GM19193 (cell line): ENCODE measurements around the gene ZBTB24.
A peak's percentile ranks its signal among the peaks of the same experiment; 100 is the strongest.

Source experiments
- POLR2A ChIP-seq: IDR thresholded peaks from 4 replicates; pipeline ENCODE4 v1.6.1; 2011; ENCODE audit not compliant: insufficient read depth, insufficient read length; ENCODE audit errors: extremely low read depth

ZBTB24 gene

DNA sequence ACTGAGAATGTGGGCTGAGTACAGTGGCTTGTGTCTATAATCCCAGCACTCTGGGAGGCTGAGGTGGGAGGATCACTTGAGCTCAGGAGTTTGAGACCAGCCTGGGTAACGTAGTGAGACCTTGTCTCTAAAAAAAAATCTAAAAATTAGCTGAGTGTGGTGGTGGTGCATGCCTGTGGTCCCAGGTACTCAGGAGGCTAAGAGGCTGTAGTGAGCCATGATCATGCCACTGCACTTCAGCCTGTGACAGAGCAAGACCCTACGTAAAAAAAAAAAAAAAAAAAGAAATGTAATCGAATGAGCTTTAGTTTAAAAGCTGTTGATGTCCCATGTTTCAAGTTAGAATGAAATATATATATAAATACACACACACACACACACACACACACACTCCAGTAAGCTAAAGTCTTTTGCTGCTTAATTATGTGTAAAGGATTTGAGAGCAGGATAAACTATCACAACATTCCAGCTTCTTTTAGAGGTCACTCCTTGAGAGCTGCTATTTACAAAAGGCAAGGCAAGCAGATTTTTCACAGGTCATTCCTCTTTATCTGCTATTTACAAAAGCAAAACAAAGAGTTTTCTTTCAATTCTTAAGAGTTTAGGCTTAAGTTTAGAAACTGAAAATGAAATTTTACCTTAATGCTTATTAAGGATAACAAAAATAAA, 22.7 kb downstream of the ZBTB24 start:
- TF ChIP-seq POLR2A, result no peak

DNA sequence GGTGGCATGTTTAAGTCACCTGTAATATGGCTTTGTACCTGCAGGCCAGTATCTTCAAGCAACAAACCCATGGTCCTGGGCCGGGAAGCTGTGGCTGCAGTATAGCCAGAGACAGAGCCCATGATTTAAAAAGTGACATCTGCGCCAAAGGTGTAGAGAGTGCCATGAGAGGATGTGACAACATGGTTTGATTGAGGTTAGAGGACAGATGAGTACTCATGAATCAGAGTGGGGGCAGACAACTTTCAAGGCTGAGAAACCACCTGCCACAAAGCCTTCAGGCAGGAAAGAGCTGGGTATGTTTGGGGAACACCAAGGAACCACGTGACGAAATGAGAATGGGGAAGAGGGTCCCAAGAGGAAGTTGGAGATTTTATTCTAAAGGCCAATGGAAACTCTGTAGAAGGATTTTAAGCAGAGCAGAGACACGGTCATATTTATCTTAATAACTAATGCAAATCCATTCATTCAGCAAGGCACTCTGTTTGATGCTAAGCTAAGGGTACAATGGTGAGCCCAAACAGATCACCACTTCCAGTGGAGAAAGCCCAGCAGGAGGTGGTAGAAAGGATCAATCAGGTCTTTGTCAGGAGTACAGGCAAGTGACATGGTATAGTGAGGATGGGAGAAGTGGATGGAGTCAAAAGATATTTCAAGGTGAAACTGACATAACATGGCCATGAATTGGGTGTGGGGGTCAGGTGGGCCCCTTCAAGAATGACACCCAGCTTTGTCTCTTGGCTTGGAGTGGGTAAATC, 24.1 kb downstream of the ZBTB24 start:
- no peak for TF ChIP-seq POLR2A

DNA sequence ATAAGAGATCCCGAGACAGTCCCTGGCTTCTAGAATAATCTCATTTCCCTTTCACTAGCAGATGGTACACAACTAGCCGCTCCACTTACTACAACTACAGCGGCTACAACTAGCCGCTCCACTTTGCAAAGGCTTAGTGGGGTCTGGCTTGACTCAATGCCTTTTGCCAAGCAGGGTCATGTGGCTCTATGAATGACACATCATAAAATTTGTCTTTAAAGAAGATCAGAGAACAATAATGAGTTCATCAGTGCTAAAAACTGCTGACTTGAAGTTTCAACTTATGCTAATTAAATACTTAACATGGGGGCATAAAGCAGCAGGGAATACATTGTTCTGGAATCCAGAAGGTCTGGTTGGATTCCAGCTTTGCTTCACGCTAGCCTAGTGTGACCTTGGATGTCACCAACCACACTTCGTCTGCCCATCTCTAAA, 25.4 kb downstream of the ZBTB24 start:
- TF ChIP-seq POLR2A, result no peak

DNA sequence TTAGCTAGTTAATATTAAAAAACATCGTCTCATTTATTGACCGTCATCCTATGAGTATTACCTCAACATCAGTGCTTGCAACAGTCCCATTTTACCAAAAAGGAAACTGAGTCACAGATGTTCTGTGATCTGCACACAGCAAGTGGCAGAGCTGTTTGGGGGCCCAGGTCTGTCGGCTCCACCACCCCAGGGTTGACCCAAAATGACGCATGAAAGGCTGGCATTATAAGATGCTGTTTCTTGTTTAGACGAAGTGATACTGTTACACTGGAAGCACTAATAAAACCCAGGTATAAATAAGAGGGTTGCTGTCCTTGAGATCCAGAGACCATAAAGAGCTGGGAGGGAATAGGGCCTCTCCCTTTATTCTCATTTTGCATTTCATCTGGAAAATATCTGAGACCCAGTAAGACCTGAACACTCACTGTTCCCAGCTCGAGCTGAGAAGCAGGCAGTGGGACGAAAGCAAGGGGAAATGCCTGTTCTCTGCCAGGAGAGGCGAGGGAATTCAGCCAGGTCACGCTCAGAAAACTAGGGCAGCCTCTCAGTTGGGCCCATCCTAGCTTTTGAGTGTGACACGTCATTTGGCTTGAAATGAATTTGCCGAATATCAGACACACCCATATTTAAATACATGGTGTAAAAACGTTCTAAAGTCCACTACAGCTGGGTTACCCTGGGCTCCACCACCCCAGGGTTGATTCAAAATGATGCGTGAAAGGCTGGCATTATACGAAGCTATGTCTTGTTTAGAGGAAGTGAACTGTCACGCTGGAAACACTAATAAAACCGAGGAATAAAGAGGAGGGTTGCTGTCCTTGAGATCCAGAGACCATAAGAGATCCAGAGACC, 26.1 kb downstream of the ZBTB24 start:
- TF ChIP-seq POLR2A, result peak; percentile 25

DNA sequence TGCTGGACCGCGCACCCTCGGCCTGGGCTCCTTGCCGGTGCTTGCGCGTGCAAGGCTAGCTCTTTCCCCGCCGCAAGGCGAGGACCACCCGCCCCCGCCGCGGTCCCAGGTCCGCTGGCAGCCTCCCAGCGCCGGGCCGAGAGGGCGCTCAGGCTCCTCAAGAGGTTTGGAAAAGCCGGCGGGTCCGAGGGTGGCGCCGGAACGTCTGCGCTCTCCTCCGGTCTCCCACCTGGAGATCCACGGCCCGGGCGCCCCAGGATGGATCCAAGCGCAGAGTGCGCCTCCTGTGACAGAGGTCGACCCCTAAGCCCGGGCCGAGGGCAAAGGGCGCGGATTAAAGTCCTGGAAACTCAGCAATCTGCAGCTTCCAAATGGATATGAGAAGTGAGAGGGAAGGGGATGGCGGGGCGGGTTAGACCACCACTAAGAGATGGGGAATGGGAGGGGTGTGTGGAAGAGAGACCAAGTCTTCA, 26.9 kb downstream of the ZBTB24 start:
- no peak for TF ChIP-seq POLR2A

DNA sequence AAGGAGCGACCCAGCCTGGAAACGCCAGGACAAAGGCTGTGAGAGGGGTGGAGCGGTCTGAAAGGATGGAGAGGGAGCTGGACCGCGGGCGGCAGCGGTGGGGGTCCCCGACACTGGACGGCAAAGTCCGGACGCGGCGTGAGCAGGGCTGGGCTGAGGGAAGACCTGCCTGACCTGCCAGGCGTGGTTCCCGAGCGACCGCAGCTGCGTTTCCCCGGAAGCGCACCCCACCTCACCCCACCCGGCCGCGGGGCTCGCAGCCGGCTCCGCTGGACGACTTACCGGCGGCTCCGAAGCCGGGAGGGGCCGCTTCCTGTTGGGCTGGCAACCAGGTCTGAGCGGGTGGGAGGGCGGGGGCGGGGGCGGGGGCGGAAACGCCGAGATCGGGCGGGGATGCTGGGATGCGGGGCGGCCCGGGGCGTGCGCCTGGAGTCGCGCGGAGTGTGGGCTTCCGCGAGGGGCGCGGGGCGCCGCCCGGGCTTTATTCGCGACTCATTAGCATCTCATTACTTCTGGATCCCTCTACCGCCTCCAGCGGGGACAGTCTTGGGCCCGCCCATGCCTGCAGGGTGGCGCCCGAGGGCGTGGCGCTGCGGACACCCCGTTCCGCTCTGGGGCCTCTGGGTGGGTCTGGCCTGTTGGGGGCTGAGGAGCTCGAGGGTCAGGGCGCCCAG, 27.4 kb downstream of the ZBTB24 start, which contains the start of gene MICAL1:
MICAL1 (minus strand) TSS at position 336 of the 674 bp plus-strand sequence. CDS start 1,576 bp downstream, outside the sequence.
- peak; percentile 72 for TF ChIP-seq POLR2A

DNA sequence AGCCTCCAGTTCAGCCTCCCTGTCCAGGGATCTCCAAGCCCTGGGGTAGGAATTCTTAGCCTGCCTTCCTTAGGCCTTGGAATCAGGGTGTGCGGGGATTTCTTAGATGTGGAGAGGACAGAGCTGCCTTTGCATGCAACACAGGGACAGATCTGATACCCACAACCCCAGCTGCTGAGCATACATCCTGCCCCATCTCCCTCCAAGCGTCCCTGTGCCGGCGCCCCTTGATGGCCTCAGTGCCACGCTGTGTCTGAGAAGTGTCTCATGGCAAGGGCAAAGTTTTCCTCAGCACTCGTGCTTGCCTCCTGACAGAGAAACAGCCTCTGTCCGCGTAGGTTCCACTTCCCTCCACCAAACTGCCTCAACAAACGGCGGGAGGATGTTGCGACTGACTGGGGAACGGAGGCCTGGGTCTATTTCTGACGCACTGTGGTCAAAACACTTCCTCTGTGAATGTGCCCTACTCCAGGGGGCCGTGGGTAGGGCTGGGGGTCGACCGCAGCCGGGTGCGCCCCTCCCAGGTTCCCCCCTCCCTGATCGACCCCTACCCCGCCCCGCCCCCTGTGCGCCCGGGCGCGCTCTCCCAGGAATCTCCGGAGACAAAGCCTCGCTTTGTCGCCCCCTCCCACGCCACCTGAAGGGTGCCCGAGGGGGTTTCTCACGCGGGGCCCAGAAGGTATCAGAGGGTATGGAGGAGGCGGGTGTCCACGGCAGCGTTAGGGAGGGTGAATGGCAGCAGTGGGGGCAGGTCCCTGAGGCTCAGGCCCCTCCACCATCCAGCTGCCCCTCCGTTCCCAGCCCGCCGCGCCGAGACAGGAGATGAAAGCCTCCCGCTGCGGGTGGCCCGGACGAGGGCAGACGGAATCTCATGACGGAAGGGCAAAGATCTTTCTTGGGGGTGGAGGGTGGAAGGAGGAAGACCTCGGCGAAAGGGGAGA, 28.3 kb downstream of the ZBTB24 start:
- TF ChIP-seq POLR2A, result peak; percentile 77

DNA sequence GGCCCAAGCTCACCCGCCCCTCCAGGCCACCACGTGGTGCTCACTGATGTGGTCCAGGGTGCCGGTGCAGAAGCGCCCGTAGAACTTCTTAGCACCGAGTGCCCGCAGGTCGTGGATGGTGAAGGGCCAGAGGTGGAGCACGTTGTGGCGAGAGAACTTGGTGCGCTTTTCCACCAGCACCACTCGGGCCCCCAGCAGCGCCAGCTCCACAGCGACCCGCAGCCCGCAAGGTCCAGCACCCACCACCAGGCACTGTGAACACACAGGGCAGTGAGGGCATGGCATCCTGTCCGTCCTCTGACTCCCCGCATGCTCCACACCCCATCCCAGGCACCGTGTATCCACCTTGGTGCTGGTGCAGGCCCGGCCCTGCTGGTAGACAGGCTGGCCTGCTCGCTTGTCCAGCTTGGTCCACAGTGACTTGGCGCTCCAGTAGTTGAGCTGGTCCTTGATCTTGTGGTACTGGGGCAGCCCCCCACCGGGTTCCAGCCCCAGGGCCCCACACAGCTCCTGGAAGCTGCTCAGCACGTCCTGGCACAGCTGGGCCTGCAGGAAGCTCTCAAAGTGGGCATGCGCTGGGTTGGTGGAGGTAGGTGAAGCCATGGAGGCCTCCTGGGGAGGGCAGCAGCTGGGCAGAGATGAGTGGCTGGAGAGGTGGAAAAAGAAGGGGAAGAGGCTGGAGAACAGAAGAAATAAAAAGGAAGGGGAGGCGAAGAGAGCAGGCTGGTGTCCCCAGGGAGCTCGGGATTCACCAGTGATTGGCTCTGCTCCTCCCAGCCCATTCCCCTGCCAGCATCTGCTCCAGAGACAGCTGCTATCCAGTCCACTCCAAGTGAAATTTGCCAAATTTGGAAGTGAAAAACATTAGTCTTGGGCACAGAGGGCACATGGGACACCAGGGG, 29.2 kb downstream of the ZBTB24 start:
- no peak for TF ChIP-seq POLR2A

DNA sequence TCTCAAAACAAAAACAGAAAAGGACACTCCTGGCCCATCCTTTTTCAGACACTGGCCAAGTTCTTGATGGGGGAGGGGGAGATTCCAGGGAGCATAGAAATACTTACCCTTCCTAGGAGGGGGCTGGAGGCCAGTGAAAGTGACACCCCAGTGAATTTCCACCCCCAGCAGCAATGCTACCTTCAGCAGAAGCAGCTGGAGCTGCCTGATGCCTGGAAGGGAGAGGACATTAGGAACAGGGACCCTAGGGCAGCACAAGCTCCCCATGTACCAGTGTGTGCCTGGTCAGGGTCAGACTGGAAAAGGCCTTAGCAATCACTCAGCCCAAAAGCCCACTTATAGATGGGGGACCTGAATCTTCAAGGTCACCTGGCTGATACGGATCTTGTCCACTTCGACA, 29.9 kb downstream of the ZBTB24 start:
- no peak for TF ChIP-seq POLR2A

DNA sequence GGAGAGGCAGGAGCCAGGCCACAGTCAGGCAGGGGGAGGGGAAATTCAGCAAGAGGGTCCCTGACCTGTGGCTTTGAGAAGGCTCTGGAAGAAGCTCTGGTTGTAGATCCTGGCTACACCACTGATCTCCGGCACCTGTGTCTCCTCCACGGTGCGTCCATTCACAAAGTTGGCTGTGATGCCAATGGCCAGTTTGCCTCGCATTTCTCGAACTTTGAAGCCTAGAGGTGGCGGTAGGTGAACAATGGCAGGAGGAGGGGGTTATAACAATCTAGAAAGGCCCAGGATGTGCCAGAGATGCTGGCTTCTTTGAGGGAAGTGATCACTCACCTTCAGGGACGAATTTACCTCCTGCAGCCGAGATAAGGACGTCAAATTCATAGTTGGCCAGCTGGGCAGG, 30.8 kb downstream of the ZBTB24 start:
- no peak for TF ChIP-seq POLR2A

DNA sequence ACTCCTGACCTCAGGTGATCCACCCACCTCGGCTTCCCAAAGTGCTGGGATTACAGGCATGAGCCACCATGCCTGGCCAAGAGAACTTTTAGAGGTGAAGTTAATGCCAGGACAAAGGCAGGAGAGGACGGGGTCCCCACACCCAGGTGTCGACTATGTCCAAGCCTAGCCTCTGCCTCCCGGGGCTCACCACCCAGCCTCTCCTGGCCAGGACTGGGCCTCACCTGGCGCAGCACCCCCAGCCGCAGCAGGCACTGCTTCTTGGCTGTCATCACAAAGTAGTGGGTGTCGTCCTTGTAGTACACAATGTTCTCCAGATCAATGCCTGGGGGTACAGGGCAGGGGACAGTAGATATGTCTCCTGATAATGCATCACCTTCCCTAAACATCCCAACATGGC, 31.6 kb downstream of the ZBTB24 start:
- TF ChIP-seq POLR2A, result no peak

DNA sequence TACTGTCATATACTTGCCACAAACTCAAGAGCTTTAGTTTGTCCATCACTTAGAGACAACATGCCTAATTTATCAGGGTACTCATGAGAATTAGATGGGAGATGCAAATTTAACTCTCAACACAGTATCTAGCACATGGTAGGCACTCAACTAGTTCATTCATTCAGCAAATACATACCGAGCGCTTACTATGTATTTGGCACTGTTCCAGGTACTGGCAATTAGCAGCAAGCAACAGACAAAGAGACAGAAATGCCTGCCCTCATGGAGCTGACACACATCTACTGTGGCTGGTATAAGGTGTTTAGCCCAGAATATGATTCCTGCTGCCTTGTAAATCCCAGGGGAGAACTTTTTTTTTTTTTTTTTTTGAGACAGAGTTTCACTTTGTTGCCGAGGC, 32.2 kb downstream of the ZBTB24 start:
- TF ChIP-seq POLR2A, result no peak
